Measurements from ENCODE around the gene BMPER. TPM values are rescaled to one million over a fixed set of nuclear protein-coding genes. Genes with fewer than 3 reads are reported as not detected.

The BMPER gene
- total RNA-seq, 1 donor from 2014 or later, result 5.2 TPM

GRCh38 chr7:34059136-34059828, 153.9 kb downstream of the BMPER start:
- Histone ChIP-seq H3K27me3 (no peaks in the 10 kb centered on the region), H3K4me3 (no peak overlapping the region), H3K27ac (peak overlapping the region; percentile 52), H3K36me3 (no peaks in the 10 kb centered on the region), H3K4me1 (no peaks in the 10 kb centered on the region), H3K9me3 (no peaks in the 10 kb centered on the region)
- intact Hi-C loops (cut with DNase I), result no loop called here
- TF ChIP-seq POLR2A (IDR thresholded peaks at IDR 0.05), result no peak
- no peak for DNase-seq (ENCODE audit: extremely low spot score in 2 of 2)

DNA sequence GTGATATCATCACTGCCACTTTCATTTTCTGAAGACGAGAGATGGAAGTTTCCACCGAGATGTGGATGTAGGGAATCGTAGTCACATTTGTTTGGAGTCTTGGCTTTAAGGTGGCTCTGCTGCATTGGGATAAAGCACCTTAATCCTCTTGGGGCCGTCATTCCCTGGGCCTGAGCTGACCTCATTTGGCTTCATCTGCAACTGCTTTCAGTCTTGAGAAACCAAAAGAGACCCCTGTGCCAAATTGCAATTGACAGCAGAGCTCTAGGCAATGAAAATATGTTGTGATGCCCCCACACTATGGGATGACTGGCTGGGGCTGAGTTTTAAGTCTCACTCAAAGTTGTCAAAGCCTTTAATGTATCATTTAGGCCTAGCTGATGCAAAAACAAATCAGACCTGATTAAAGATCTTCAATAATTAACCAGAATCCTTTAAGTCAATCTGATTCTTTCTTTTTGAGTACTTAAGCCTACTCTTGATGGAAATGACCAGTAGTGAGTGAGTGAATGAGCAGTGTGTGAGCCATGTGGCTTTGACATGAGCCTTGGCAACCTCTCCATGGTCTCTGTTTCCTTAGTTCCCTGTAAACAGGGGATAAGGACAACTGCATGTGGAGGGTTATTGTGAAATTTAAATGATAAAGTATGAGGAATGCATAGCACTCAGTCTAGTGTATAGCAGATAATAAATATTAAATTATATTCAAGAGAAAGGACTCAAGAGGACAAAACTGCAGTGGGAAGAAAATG, 155.0 kb downstream of the BMPER start:
- no peak for DNase-seq (ENCODE audit: extremely low spot score in 2 of 2)
- intact Hi-C loops (cut with DNase I), result no loop called here
- H3K27me3 ChIP-seq, result no peaks in the 10 kb centered on the region
- H3K4me1 ChIP-seq, result no peaks in the 10 kb centered on the region
- H3K9me3 ChIP-seq, result no peaks in the 10 kb centered on the region
- no peak overlapping the region for H3K4me3 ChIP-seq
- TF ChIP-seq, protein P1, sequence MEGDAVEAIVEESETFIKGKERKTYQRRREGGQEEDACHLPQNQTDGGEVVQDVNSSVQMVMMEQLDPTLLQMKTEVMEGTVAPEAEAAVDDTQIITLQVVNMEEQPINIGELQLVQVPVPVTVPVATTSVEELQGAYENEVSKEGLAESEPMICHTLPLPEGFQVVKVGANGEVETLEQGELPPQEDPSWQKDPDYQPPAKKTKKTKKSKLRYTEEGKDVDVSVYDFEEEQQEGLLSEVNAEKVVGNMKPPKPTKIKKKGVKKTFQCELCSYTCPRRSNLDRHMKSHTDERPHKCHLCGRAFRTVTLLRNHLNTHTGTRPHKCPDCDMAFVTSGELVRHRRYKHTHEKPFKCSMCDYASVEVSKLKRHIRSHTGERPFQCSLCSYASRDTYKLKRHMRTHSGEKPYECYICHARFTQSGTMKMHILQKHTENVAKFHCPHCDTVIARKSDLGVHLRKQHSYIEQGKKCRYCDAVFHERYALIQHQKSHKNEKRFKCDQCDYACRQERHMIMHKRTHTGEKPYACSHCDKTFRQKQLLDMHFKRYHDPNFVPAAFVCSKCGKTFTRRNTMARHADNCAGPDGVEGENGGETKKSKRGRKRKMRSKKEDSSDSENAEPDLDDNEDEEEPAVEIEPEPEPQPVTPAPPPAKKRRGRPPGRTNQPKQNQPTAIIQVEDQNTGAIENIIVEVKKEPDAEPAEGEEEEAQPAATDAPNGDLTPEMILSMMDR (IDR thresholded peaks at IDR 0.05), result no peak
- TF ChIP-seq POLR2A (IDR thresholded peaks at IDR 0.05) (no peak), POLR2AphosphoS5 (IDR thresholded peaks at IDR 0.05; ENCODE audit: insufficient read depth in 1 of 2, low read depth in 1 of 2) (no peak)
- no peaks in the 10 kb centered on the region for H3K36me3 ChIP-seq
- no peak overlapping the region for H3K27ac ChIP-seq

- TF ChIP-seq, protein P1 (IDR thresholded peaks at IDR 0.05), result no peak
- TF ChIP-seq POLR2A (IDR thresholded peaks at IDR 0.05), result no peak
- no peak for TF ChIP-seq POLR2AphosphoS5 (IDR thresholded peaks at IDR 0.05; ENCODE audit: insufficient read depth in 1 of 2, low read depth in 1 of 2)
- Histone ChIP-seq H3K36me3 (no peaks in the 10 kb centered on the region), H3K27me3 (no peaks in the 10 kb centered on the region), H3K4me3 (no peak overlapping the region), H3K9me3 (no peaks in the 10 kb centered on the region), H3K27ac (no peak overlapping the region), H3K4me1 (no peaks in the 10 kb centered on the region)
- intact Hi-C loops (cut with DNase I), result no loop called here
- DNase-seq (ENCODE audit: extremely low spot score in 2 of 2), result no peak
These were observed 155.8 kb downstream of the BMPER start for GRCh38 chr7:34061149-34061548.

DNA sequence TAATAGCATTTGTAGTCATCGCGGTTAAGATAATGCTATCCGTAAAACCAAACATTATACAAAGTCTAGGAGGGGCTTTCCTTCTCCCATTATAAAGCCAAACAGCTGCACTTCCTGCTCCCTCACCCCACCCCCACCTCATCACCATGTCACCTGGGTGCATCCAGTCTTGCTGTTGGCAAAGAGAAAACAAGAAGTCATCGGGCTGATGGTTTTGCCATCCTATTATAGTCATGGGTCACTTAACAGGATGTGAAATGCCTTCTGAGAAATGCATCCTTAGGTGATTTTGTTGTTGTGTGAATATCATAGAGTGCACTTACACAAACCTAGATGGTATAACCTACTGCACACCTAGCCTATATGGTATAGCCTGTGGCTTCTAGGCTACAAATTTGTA, 157.0 kb downstream of the BMPER start:
- Histone ChIP-seq H3K4me3 (no peak overlapping the region), H3K27me3 (no peaks in the 10 kb centered on the region), H3K9me3 (no peaks in the 10 kb centered on the region), H3K4me1 (no peaks in the 10 kb centered on the region), H3K27ac (no peak overlapping the region), H3K36me3 (no peaks in the 10 kb centered on the region)
- intact Hi-C loops (cut with DNase I), result no loop called here
- no peak for DNase-seq (ENCODE audit: extremely low spot score in 2 of 2)
- TF ChIP-seq POLR2A (IDR thresholded peaks at IDR 0.05) (no peak), POLR2AphosphoS5 (IDR thresholded peaks at IDR 0.05; ENCODE audit: insufficient read depth in 1 of 2, low read depth in 1 of 2) (no peak)
- TF ChIP-seq, protein P1 (IDR thresholded peaks at IDR 0.05), result no peak

DNA sequence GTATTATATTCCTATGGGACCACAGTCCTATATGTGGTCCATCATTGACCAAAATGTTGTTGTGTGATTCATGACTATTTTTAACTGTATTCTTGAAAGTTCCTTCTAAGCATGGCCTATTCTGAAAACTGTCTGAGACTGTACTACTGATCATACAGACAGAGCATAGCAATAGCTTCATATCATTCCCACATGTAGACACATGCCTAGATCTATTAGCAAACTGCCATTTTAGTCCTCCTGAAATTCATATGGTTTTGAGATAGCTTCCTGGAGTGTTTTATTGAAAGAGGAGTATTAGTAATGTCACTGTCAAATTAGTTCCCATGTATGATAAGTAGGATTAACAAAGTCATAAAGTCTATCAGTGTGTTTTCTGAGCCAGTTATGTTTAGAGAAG, 157.5 kb downstream of the BMPER start:
- Histone ChIP-seq H3K4me3 (no peak overlapping the region), H3K27ac (no peak overlapping the region), H3K4me1 (no peaks in the 10 kb centered on the region), H3K9me3 (no peaks in the 10 kb centered on the region), H3K36me3 (no peaks in the 10 kb centered on the region), H3K27me3 (no peaks in the 10 kb centered on the region)
- TF ChIP-seq POLR2A (IDR thresholded peaks at IDR 0.05) (no peak), POLR2AphosphoS5 (IDR thresholded peaks at IDR 0.05; ENCODE audit: insufficient read depth in 1 of 2, low read depth in 1 of 2) (no peak)
- TF ChIP-seq, protein P1 (IDR thresholded peaks at IDR 0.05), result no peak
- intact Hi-C loops (cut with DNase I), result no loop called here
- no peak for DNase-seq (ENCODE audit: extremely low spot score in 2 of 2)

All from vagina (tissue), 2 donors.